DMS 273 treated with DMSO at 0.1 percent for 48 hours (cell line): ENCODE measurements around the gene MUC5B.
"Not testable (repeated sequence)": the region's sequence is repeated elsewhere in the genome, so short reads cannot be mapped to it uniquely, and the experiment has no call there.

ENCODE experiments used
- DNase-seq: peaks from one replicate; lab custom pipeline; 2025; lab: John Stamatoyannopoulos, UW

MUC5B gene

GRCh38 chr11:1266976-1267375, 44.1 kb downstream of the MUC5B start:
- DNase-seq, result not testable (repeated sequence)

GRCh38 chr11:1267441-1268100, 44.7 kb downstream of the MUC5B start:
- no peak for DNase-seq

GRCh38 chr11:1269957-1270356, 47.1 kb downstream of the MUC5B start:
- DNase-seq, result no peak

- no peak for DNase-seq
Measured at GRCh38 chr11:1270476-1270875, 47.6 kb downstream of the MUC5B start.

- no peak for DNase-seq
Measured at GRCh38 chr11:1271002-1271401, 48.1 kb downstream of the MUC5B start.

GRCh38 chr11:1271406-1271805, 48.5 kb downstream of the MUC5B start:
- no peak for DNase-seq

- no peak for DNase-seq
Measured at GRCh38 chr11:1271927-1272326, 49.1 kb downstream of the MUC5B start.

- DNase-seq, result no peak
Measured at GRCh38 chr11:1272531-1272930, 49.7 kb downstream of the MUC5B start.

- DNase-seq, result no peak
Measured at GRCh38 chr11:1274501-1274900, 51.6 kb downstream of the MUC5B start.

- DNase-seq, result no peak
Measured at GRCh38 chr11:1275021-1275420, 52.2 kb downstream of the MUC5B start.

- no peak for DNase-seq
Measured at GRCh38 chr11:1276041-1276790, 53.4 kb downstream of the MUC5B start.

- DNase-seq, result no peak
Measured at GRCh38 chr11:1276866-1277615, 54.2 kb downstream of the MUC5B start.

GRCh38 chr11:1277936-1278512, 55.2 kb downstream of the MUC5B start:
- DNase-seq, result no peak

GRCh38 chr11:1278766-1279673, 56.2 kb downstream of the MUC5B start:
- DNase-seq, result no peak

GRCh38 chr11:1279674-1280055, 56.8 kb downstream of the MUC5B start:
- DNase-seq, result no peak

GRCh38 chr11:1280116-1281035, 57.5 kb downstream of the MUC5B start:
- DNase-seq, result no peak

- DNase-seq, result no peak
Measured at GRCh38 chr11:1281326-1281973, 58.6 kb downstream of the MUC5B start.

GRCh38 chr11:1281974-1282365, 59.1 kb downstream of the MUC5B start:
- no peak for DNase-seq

GRCh38 chr11:1283091-1283511, 60.2 kb downstream of the MUC5B start:
- no peak for DNase-seq

GRCh38 chr11:1283906-1284305, 61.0 kb downstream of the MUC5B start:
- DNase-seq, result no peak
